ENCODE measurements around the gene SLC16A10. TPM values are rescaled to one million over a fixed set of nuclear protein-coding genes. Genes with fewer than 3 reads are reported as not detected.
"Not testable (repeated sequence)": the region's sequence is repeated elsewhere in the genome, so short reads cannot be mapped to it uniquely, and the experiment has no call there.

Gene SLC16A10
- total RNA-seq = 1.8 TPM

- DNase-seq (ENCODE audit: low spot score) = peak; percentile 55
Measured at GRCh38 chr6:111087106-111087835, at the start of gene SLC16A10. SLC16A10 (plus strand) TSS chr6:111087503; CDS start chr6:111087753, 250 bp downstream.

- DNase-seq (ENCODE audit: low spot score) = no peak
Measured at GRCh38 chr6:111038534-111039252, 48.6 kb upstream of the SLC16A10 start.

GRCh38 chr6:111041917-111042316 is 45.4 kb upstream of the SLC16A10 start:
- DNase-seq (ENCODE audit: low spot score) = no peak

GRCh38 chr6:111047244-111047643 is 40.1 kb upstream of the SLC16A10 start:
- no peak for DNase-seq (ENCODE audit: low spot score)

GRCh38 chr6:111050261-111051023 is 36.9 kb upstream of the SLC16A10 start:
- no peak for DNase-seq (ENCODE audit: low spot score)

- DNase-seq (ENCODE audit: low spot score) = no peak
Measured at GRCh38 chr6:111052171-111052570, 35.1 kb upstream of the SLC16A10 start.

GRCh38 chr6:111057074-111057752 is 30.1 kb upstream of the SLC16A10 start:
- no peak for DNase-seq (ENCODE audit: low spot score)

- DNase-seq (ENCODE audit: low spot score) = no peak
Measured at GRCh38 chr6:111061508-111061907, 25.8 kb upstream of the SLC16A10 start.

GRCh38 chr6:111061985-111062384 is 25.3 kb upstream of the SLC16A10 start:
- not testable (repeated sequence) for DNase-seq (ENCODE audit: low spot score)

- DNase-seq (ENCODE audit: low spot score) = not testable (repeated sequence)
Measured at GRCh38 chr6:111062860-111063259, 24.4 kb upstream of the SLC16A10 start.

GRCh38 chr6:111068109-111068865 is 19.0 kb upstream of the SLC16A10 start:
- DNase-seq (ENCODE audit: low spot score) = no peak

GRCh38 chr6:111068866-111069234 is 18.5 kb upstream of the SLC16A10 start:
- DNase-seq (ENCODE audit: low spot score) = no peak

- no peak for DNase-seq (ENCODE audit: low spot score)
Measured at GRCh38 chr6:111069382-111070104, 17.8 kb upstream of the SLC16A10 start.

GRCh38 chr6:111070105-111071005 is 16.9 kb upstream of the SLC16A10 start:
- DNase-seq (ENCODE audit: low spot score) = no peak

- no peak for DNase-seq (ENCODE audit: low spot score)
Measured at GRCh38 chr6:111072801-111073360, 14.4 kb upstream of the SLC16A10 start.

GRCh38 chr6:111074311-111074710 is 13.0 kb upstream of the SLC16A10 start:
- no peak for DNase-seq (ENCODE audit: low spot score)

GRCh38 chr6:111076024-111076695 is 11.1 kb upstream of the SLC16A10 start:
- no peak for DNase-seq (ENCODE audit: low spot score)

GRCh38 chr6:111080698-111081097 is 6.6 kb upstream of the SLC16A10 start:
- DNase-seq (ENCODE audit: low spot score) = no peak
